ENCODE results near the gene RAB3GAP1.

DNA sequence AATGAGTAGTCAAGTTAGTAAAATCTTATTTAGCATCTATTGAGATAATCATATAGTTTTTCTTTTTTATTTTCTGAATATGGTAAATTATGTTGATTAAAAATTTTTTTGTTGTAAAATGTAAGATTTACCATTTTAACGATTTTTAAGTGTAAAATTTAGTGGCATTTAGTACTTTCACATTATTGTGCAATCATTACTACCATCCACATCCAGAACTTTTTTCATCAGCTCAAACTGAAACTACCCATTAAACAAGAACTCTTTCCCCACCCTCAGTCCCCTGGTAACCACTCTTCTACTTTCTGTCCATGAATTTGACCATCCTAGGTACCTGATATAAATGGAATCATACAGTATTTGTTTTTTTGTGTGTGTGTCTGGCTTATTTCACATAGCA lies 11.1 kb downstream of the RAB3GAP1 start:
- TF ChIP-seq, protein P1, sequence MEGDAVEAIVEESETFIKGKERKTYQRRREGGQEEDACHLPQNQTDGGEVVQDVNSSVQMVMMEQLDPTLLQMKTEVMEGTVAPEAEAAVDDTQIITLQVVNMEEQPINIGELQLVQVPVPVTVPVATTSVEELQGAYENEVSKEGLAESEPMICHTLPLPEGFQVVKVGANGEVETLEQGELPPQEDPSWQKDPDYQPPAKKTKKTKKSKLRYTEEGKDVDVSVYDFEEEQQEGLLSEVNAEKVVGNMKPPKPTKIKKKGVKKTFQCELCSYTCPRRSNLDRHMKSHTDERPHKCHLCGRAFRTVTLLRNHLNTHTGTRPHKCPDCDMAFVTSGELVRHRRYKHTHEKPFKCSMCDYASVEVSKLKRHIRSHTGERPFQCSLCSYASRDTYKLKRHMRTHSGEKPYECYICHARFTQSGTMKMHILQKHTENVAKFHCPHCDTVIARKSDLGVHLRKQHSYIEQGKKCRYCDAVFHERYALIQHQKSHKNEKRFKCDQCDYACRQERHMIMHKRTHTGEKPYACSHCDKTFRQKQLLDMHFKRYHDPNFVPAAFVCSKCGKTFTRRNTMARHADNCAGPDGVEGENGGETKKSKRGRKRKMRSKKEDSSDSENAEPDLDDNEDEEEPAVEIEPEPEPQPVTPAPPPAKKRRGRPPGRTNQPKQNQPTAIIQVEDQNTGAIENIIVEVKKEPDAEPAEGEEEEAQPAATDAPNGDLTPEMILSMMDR (IDR thresholded peaks at IDR 0.05), result no peak
- TF ChIP-seq POLR2A (IDR thresholded peaks at IDR 0.05), result no peak

Data from sigmoid colon (tissue), 3 donors.